GM18858 (cell line): ENCODE data around the gene PALMD.

Experiments used
- ATAC-seq: cut with Tn5 transposase; IDR thresholded peaks from one replicate; pipeline ENCODE4 v1.9.1; 2021; ENCODE audit not compliant: unreplicated experiment

Gene PALMD

GRCh38 chr1:99645699-99646531 lies at the start of gene PALMD:
Gene PALMD, plus strand, starts transcription at chr1:99646113. Its CDS starts 205 bp downstream, at chr1:99646318.
- ATAC-seq = no peak

GRCh38 chr1:99598738-99599411 lies 47.0 kb upstream of the PALMD start:
- ATAC-seq = no peak

GRCh38 chr1:99599678-99600175 lies 46.2 kb upstream of the PALMD start:
- ATAC-seq = no peak

GRCh38 chr1:99600782-99601181 lies 45.1 kb upstream of the PALMD start:
- no peak for ATAC-seq

GRCh38 chr1:99601208-99601607 lies 44.7 kb upstream of the PALMD start:
- no peak for ATAC-seq

- no peak for ATAC-seq
Observed at GRCh38 chr1:99601709-99602403, 44.1 kb upstream of the PALMD start.

GRCh38 chr1:99602404-99602969 lies 43.4 kb upstream of the PALMD start:
- ATAC-seq = no peak

GRCh38 chr1:99603699-99604560 lies 42.0 kb upstream of the PALMD start:
- no peak for ATAC-seq

- no peak for ATAC-seq
Observed at GRCh38 chr1:99606306-99606705, 39.6 kb upstream of the PALMD start.

- no peak for ATAC-seq
Observed at GRCh38 chr1:99607590-99607989, 38.3 kb upstream of the PALMD start.

- no peak for ATAC-seq
Observed at GRCh38 chr1:99608058-99608457, 37.9 kb upstream of the PALMD start.

- no peak for ATAC-seq
Observed at GRCh38 chr1:99613716-99614115, 32.2 kb upstream of the PALMD start.

- no peak for ATAC-seq
Observed at GRCh38 chr1:99614728-99615127, 31.2 kb upstream of the PALMD start.

GRCh38 chr1:99619583-99619982 lies 26.3 kb upstream of the PALMD start:
- ATAC-seq = no peak

- ATAC-seq = no peak
Observed at GRCh38 chr1:99621340-99621901, 24.5 kb upstream of the PALMD start.

- ATAC-seq = no peak
Observed at GRCh38 chr1:99622702-99623347, 23.1 kb upstream of the PALMD start.

GRCh38 chr1:99623554-99623953 lies 22.4 kb upstream of the PALMD start:
- no peak for ATAC-seq

- no peak for ATAC-seq
Observed at GRCh38 chr1:99627615-99628014, 18.3 kb upstream of the PALMD start.

GRCh38 chr1:99629164-99629563 lies 16.7 kb upstream of the PALMD start:
- ATAC-seq = no peak
